WTC11 (cell line): Measurements from ENCODE around the gene SERPINB8. TPM values are rescaled to one million over a fixed set of nuclear protein-coding genes. Genes with fewer than 3 reads are reported as not detected.
A peak's percentile ranks its signal among the peaks of the same experiment; 100 is the strongest.

Experiments
- ATAC-seq: fragments of 200-7000 bp; cut with Tn5 transposase; 2 replicates; pipeline ENCODE4 v1.10.0; 2021; ENCODE audit warnings: mild to moderate bottlenecking, moderate library complexity
- CTCF ChIA-PET: fragments of 300-600 bp; sonication (Branson Sonifier 250); formaldehyde crosslinking; loops from one replicate; lab custom pipeline; 2021; ENCODE audit warnings: antibody characterized with exemption; lab: Charles Lee
- POLR2A ChIA-PET: fragments of 350-600 bp; sonication (Branson Sonifier 250); formaldehyde crosslinking; loops from one replicate; lab custom pipeline; 2021; ENCODE audit warnings: antibody characterized with exemption; lab: Charles Lee
- DNase-seq: peaks from one replicate; pipeline ENCODE4 v3.0.0; 2021; ENCODE audit warnings: low spot score
- H3K27ac Mint-ChIP-seq: 2 replicates; pipeline ENCODE4 v1.8.0; 2021; ENCODE audit warnings: mixed read lengths
- H3K27me3 Mint-ChIP-seq: 2 replicates; pipeline ENCODE4 v1.8.0; 2021; ENCODE audit warnings: low read depth, mild to moderate bottlenecking, moderate library complexity, mixed read lengths
- H3K36me3 Mint-ChIP-seq: 2 replicates; pipeline ENCODE4 v1.8.0; 2021; ENCODE audit warnings: mixed read lengths
- H3K4me1 Mint-ChIP-seq: 2 replicates; pipeline ENCODE4 v1.8.0; 2022; ENCODE audit warnings: mixed read lengths
- H3K4me3 Mint-ChIP-seq: 2 replicates; pipeline ENCODE4 v1.8.0; 2021; ENCODE audit warnings: mild to moderate bottlenecking, moderate library complexity, mixed read lengths
- H3K9me3 Mint-ChIP-seq: 2 replicates; pipeline ENCODE4 v1.8.0; 2021; ENCODE audit warnings: mixed read lengths
- ARID4B ChIP-seq: sonication (generic); formaldehyde crosslinking; IDR thresholded peaks from 2 replicates; pipeline ENCODE4 v1.8.0; 2023; ENCODE audit warnings: missing genetic modification reagents, mild to moderate bottlenecking, borderline replicate concordance
- CBFB ChIP-seq: sonication (generic); formaldehyde crosslinking; IDR thresholded peaks from 2 replicates; pipeline ENCODE4 v1.8.1; 2022; ENCODE audit warnings: mild to moderate bottlenecking, low read depth, missing genetic modification reagents
- CDX4 ChIP-seq: fragments of 250-450 bp; sonication (Bioruptor Pico); IDR thresholded peaks from 2 replicates; pipeline ENCODE4 v1.9.0; 2021; ENCODE audit warnings: moderate library complexity, mild to moderate bottlenecking, inconsistent platforms, borderline replicate concordance
- CTCF ChIP-seq: fragments of 200-600 bp; IDR thresholded peaks from 2 replicates; pipeline ENCODE4 v1.8.0; 2022; ENCODE audit warnings: antibody characterized with exemption
- GRHL2 ChIP-seq: fragments of 250-450 bp; sonication (Bioruptor Pico); IDR thresholded peaks from 2 replicates; pipeline ENCODE4 v1.8.0; 2022; ENCODE audit warnings: mild to moderate bottlenecking, moderate library complexity; ENCODE audit not compliant: insufficient replicate concordance, severe bottlenecking
- JUN ChIP-seq: sonication (generic); formaldehyde crosslinking; IDR thresholded peaks from 2 replicates; pipeline ENCODE4 v1.8.0; 2023; ENCODE audit warnings: mild to moderate bottlenecking, missing genetic modification reagents
- KAT7 ChIP-seq: sonication (generic); formaldehyde crosslinking; IDR thresholded peaks from 2 replicates; pipeline ENCODE4 v1.8.1; 2023; ENCODE audit warnings: missing genetic modification reagents, mild to moderate bottlenecking, borderline replicate concordance
- SMAD3 ChIP-seq: sonication (generic); formaldehyde crosslinking; IDR thresholded peaks from 2 replicates; pipeline ENCODE4 v1.8.0; 2022; ENCODE audit warnings: missing genetic modification reagents, mild to moderate bottlenecking, borderline replicate concordance
- ZBTB21 ChIP-seq: sonication (generic); formaldehyde crosslinking; IDR thresholded peaks from 2 replicates; pipeline ENCODE4 v1.8.1; 2023; ENCODE audit warnings: mild to moderate bottlenecking, missing genetic modification reagents, borderline replicate concordance
- ZNF138 ChIP-seq: sonication (generic); formaldehyde crosslinking; conservative IDR thresholded peaks from 2 replicates; pipeline ENCODE4 v1.8.1; 2022; ENCODE audit warnings: mild to moderate bottlenecking, moderate library complexity, missing genetic modification reagents
- ZNF317 ChIP-seq: sonication (generic); formaldehyde crosslinking; IDR thresholded peaks from 2 replicates; pipeline ENCODE4 v1.8.1; 2023; ENCODE audit warnings: low read depth, mild to moderate bottlenecking, moderate library complexity, missing genetic modification reagents, borderline replicate concordance
- ZNF671 ChIP-seq: fragments of 250-450 bp; sonication (Bioruptor Pico); IDR thresholded peaks from 2 replicates; pipeline ENCODE4 v1.8.0; 2021; ENCODE audit warnings: mild to moderate bottlenecking
- total RNA-seq: library from RNA; stranded (reverse); gene quantifications from 3 replicates; pipeline ENCODE4 v1.2.3, GENCODE V29; 2021

SERPINB8 gene
- total RNA-seq, 1 experiment from 2014 or later: 0.46 TPM

GRCh38 chr18:64009305-64009704, 39.4 kb downstream of the SERPINB8 start (continued):
- TF ChIP-seq ARID4B (CRISPR knock-in tag): no peak
- no peak for TF ChIP-seq CDX4 (CRISPR knock-in tag)

DNA sequence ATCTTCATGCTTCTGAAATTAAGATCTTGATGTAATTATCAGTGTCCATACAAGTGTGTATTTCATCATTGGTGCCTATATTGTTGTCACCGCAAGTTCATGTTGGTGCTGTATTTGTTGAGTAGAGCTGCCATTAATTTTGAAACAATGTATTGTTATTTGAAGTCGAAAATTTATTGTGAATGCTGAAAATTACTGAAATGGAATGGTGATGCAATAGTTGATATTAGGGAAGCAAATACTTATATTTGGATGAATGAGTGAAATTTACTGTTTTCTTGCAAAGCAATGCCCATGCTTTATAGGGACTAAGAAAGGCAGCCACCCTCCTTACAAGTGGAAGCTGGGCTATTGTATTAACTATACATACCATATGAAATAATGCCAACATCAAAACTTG, 41.6 kb downstream of the SERPINB8 start:
- DNase-seq: no peak
- TF ChIP-seq ZNF317 (CRISPR knock-in tag) (no peak), CBFB (CRISPR knock-in tag) (no peak), KAT7 (CRISPR knock-in tag) (no peak)
- no peaks in the 10 kb centered on the region; the same call in 1 of the 2 replicates for H3K4me1 Mint-ChIP-seq
- no peaks in the 10 kb centered on the region for H3K27me3 Mint-ChIP-seq
- CTCF ChIA-PET: interaction anchor here (0.5 to 2.6 kb wide), 4 partner anchors 18 to 1195 kb away, joined by 3 to 9 read pairs (median 3); no protein-coding TSS in a partner anchor
- no peak overlapping the region for H3K4me3 Mint-ChIP-seq
- no peak for ATAC-seq
- POLR2A ChIA-PET: no interaction called here
- H3K27ac Mint-ChIP-seq: no peak overlapping the region
- H3K9me3 Mint-ChIP-seq: peaks cover 5% of the 10 kb centered on the region
- no peaks in the 10 kb centered on the region for H3K36me3 Mint-ChIP-seq

DNA sequence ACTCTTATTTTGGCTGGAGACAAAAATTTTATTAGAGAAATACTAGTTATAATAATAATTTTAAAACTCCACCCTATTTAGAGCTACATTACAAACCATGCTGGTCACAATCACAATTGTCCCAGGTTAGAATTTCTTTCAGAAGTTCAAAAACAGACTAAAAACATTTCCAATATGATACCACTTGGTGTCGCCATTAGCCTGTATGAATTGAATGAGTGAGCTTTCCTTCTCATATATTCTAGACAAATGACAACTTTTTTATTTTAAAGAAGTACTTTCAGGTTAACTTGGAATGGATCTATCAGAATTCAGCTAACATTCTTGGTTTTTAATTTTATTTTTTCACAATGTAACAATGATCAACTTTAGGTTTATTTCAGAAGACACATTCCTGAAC, 48.0 kb downstream of the SERPINB8 start:
- ChIA-PET CTCF (interaction anchor here (0.5 to 1.5 kb wide), 9 partner anchors 18 to 1736 kb away, joined by 3 to 6 read pairs (median 4); no protein-coding TSS in a partner anchor), POLR2A (no interaction called here)
- Mint-ChIP-seq H3K4me1 (peaks cover 29% of the 10 kb centered on the region), H3K36me3 (no peaks in the 10 kb centered on the region), H3K27me3 (no peaks in the 10 kb centered on the region; the same call in 1 of the 2 replicates), H3K27ac (no peak overlapping the region), H3K9me3 (no peaks in the 10 kb centered on the region), H3K4me3 (no peak overlapping the region)
- ATAC-seq: no peak; the same call in 1 of the 2 replicates
- TF ChIP-seq ZBTB21 (CRISPR knock-in tag) (no peak), ZNF671 (no peak), GRHL2 (CRISPR knock-in tag) (no peak), SMAD3 (CRISPR knock-in tag) (no peak), CTCF (peak; percentile 31; the same call in 1 of the 2 replicates), ZNF138 (CRISPR knock-in tag) (no peak), JUN (no peak)
- DNase-seq: no peak
